ENCODE results near the gene TNFRSF9.

DNA sequence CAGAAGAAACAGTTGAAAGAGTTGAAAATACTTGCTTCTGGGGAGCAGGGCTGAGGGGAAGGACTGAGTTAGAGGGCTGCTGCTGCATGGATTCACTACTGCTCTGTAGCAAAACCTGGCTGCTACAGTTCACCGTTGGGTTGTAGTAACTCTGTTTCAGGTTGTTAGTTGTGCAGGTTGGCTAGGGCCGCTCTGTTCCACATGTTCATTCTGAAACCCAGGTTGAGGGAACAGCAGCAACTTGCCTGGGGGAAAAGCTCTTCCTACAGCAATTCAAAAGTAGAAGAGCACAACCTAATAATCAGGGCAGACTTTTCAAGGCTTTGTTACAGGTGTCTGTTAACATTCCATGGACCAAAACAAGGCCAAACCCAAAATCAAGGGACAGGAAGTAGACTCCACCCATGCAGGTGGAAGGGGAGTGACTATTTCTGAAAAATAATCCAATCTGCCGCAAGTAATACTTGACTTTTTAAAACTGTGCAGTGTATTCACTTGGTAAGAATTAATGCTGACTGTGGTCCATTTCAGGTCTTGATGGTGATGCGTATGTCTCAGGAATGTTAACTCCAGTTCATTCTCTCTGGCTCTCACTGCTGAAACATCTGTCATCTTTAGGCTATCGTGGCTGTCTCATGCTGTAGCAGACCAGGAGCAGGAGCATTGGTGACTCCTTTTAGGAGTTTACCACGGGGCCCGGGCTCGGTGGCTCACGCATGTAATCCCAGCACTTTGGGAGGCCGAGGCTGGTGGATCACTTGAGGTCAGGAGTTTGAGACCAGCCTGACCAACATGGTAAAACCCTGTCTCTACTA is 15.8 kb upstream of the TNFRSF9 start:
- TF ChIP-seq CTCF (IDR thresholded peaks at IDR 0.05), result no peak
- no peak for TF ChIP-seq POLR2AphosphoS5 (IDR thresholded peaks at IDR 0.05; ENCODE audit: low read depth, low read length)
- no peak for TF ChIP-seq REST (IDR thresholded peaks at IDR 0.05; ENCODE audit: insufficient read depth in 1 of 2, low read depth in 2 of 2, low read length in 1 of 2)
- TF ChIP-seq TCF7L2 (IDR thresholded peaks at IDR 0.05; ENCODE audit: low read depth, low read length), result no peak

Measured in Panc1 (cell line).